Measurements from ENCODE around the gene FLNB.

- TF ChIP-seq CTCF (IDR thresholded peaks at IDR 0.05) (no peak), POLR2A (IDR thresholded peaks at IDR 0.05) (no peak)
Measured at GRCh38 chr3:58203541-58203940, 195.3 kb downstream of the FLNB start.
